ENCODE measurements around the gene NTN1.

- TF ChIP-seq CTCF (IDR thresholded peaks at IDR 0.05) = no peak
- TF ChIP-seq EZH2phosphoT487 (IDR thresholded peaks at IDR 0.05) = no peak
Measured at GRCh38 chr17:9071016-9071415, 49.7 kb downstream of the NTN1 start.
